WTC11 (cell line): Measurements from ENCODE around the gene RPS6KA2. TPM values are rescaled to one million over a fixed set of nuclear protein-coding genes. Genes with fewer than 3 reads are reported as not detected.

Experiments used
- ATAC-seq: fragments of 200-7000 bp; cut with Tn5 transposase; 2 replicates; pipeline ENCODE4 v1.10.0; 2021; ENCODE audit warnings: mild to moderate bottlenecking, moderate library complexity
- CTCF ChIA-PET: fragments of 300-600 bp; sonication (Branson Sonifier 250); formaldehyde crosslinking; loops from one replicate; lab custom pipeline; 2021; ENCODE audit warnings: antibody characterized with exemption; lab: Charles Lee
- POLR2A ChIA-PET: fragments of 350-600 bp; sonication (Branson Sonifier 250); formaldehyde crosslinking; loops from one replicate; lab custom pipeline; 2021; ENCODE audit warnings: antibody characterized with exemption; lab: Charles Lee
- DNase-seq: peaks from one replicate; pipeline ENCODE4 v3.0.0; 2021; ENCODE audit warnings: low spot score
- H3K27ac Mint-ChIP-seq: 2 replicates; pipeline ENCODE4 v1.8.0; 2021; ENCODE audit warnings: mixed read lengths
- H3K27me3 Mint-ChIP-seq: 2 replicates; pipeline ENCODE4 v1.8.0; 2021; ENCODE audit warnings: low read depth, mild to moderate bottlenecking, moderate library complexity, mixed read lengths
- H3K36me3 Mint-ChIP-seq: 2 replicates; pipeline ENCODE4 v1.8.0; 2021; ENCODE audit warnings: mixed read lengths
- H3K4me1 Mint-ChIP-seq: 2 replicates; pipeline ENCODE4 v1.8.0; 2022; ENCODE audit warnings: mixed read lengths
- H3K4me3 Mint-ChIP-seq: 2 replicates; pipeline ENCODE4 v1.8.0; 2021; ENCODE audit warnings: mild to moderate bottlenecking, moderate library complexity, mixed read lengths
- H3K9me3 Mint-ChIP-seq: 2 replicates; pipeline ENCODE4 v1.8.0; 2021; ENCODE audit warnings: mixed read lengths
- AFF4 ChIP-seq: sonication (generic); formaldehyde crosslinking; IDR thresholded peaks from 2 replicates; pipeline ENCODE4 v1.8.1; 2023; ENCODE audit warnings: mild to moderate bottlenecking, missing genetic modification reagents, borderline replicate concordance
- CBFB ChIP-seq: sonication (generic); formaldehyde crosslinking; IDR thresholded peaks from 2 replicates; pipeline ENCODE4 v1.8.1; 2022; ENCODE audit warnings: mild to moderate bottlenecking, low read depth, missing genetic modification reagents
- FOXK1 ChIP-seq: sonication (generic); formaldehyde crosslinking; IDR thresholded peaks from 2 replicates; pipeline ENCODE4 v1.8.0; 2022; ENCODE audit warnings: mild to moderate bottlenecking, moderate library complexity, missing genetic modification reagents
- GTF2I ChIP-seq: fragments of 250-450 bp; sonication (Bioruptor Pico); conservative IDR thresholded peaks from 2 replicates; pipeline ENCODE4 v1.4.0; 2021; ENCODE audit warnings: mild to moderate bottlenecking
- IRF2 ChIP-seq: sonication (generic); formaldehyde crosslinking; IDR thresholded peaks from 2 replicates; pipeline ENCODE4 v1.8.0; 2022; ENCODE audit warnings: low read depth, missing genetic modification reagents, borderline replicate concordance
- JAZF1 ChIP-seq: fragments of 250-450 bp; sonication (Bioruptor Pico); IDR thresholded peaks from 2 replicates; pipeline ENCODE4 v1.9.0; 2021; ENCODE audit warnings: moderate library complexity, mild to moderate bottlenecking, inconsistent platforms
- NFE2L1 ChIP-seq: sonication (generic); formaldehyde crosslinking; IDR thresholded peaks from 2 replicates; pipeline ENCODE4 v1.8.1; 2023; ENCODE audit warnings: missing genetic modification reagents
- SP1 ChIP-seq: sonication (generic); formaldehyde crosslinking; conservative IDR thresholded peaks from 2 replicates; pipeline ENCODE4 v1.8.1; 2022; ENCODE audit warnings: missing genetic modification reagents
- STAT6 ChIP-seq: sonication (generic); formaldehyde crosslinking; conservative IDR thresholded peaks from 2 replicates; pipeline ENCODE4 v1.8.1; 2023; ENCODE audit warnings: mild to moderate bottlenecking, low read depth, missing genetic modification reagents, moderate library complexity
- ZNF138 ChIP-seq: sonication (generic); formaldehyde crosslinking; conservative IDR thresholded peaks from 2 replicates; pipeline ENCODE4 v1.8.1; 2022; ENCODE audit warnings: mild to moderate bottlenecking, moderate library complexity, missing genetic modification reagents
- ZNF219 ChIP-seq: sonication (generic); formaldehyde crosslinking; IDR thresholded peaks from 2 replicates; pipeline ENCODE4 v1.8.0; 2023; ENCODE audit warnings: missing genetic modification reagents, mild to moderate bottlenecking, borderline replicate concordance
- ZNF263 ChIP-seq: sonication (generic); formaldehyde crosslinking; IDR thresholded peaks from 2 replicates; pipeline ENCODE4 v1.8.1; 2022; ENCODE audit warnings: low read depth, mild to moderate bottlenecking, moderate library complexity, missing genetic modification reagents
- total RNA-seq: library from RNA; stranded (reverse); gene quantifications from 3 replicates; pipeline ENCODE4 v1.2.3, GENCODE V29; 2021
- TF ChIP-seq, protein P1 (sequence below): sonication (generic); formaldehyde crosslinking; IDR thresholded peaks from 2 replicates; pipeline ENCODE4 v1.8.1; 2022; ENCODE audit warnings: low read depth, missing genetic modification reagents, borderline replicate concordance
- TF ChIP-seq, protein P2 (sequence below): sonication (generic); formaldehyde crosslinking; IDR thresholded peaks from 2 replicates; pipeline ENCODE4 v1.8.0; 2022; ENCODE audit warnings: mild to moderate bottlenecking, missing genetic modification reagents
- TF ChIP-seq, protein P3 (sequence below): sonication (generic); formaldehyde crosslinking; IDR thresholded peaks from 2 replicates; pipeline ENCODE4 v1.8.0; 2023; ENCODE audit warnings: missing genetic modification reagents, mild to moderate bottlenecking, borderline replicate concordance
- TF ChIP-seq, protein P4 (sequence below): sonication (generic); formaldehyde crosslinking; IDR thresholded peaks from 2 replicates; pipeline ENCODE4 v1.8.0; 2022; ENCODE audit warnings: missing genetic modification reagents
- TF ChIP-seq, protein P5 (sequence below): fragments of 250-450 bp; sonication (Bioruptor Pico); IDR thresholded peaks from 2 replicates; pipeline ENCODE4 v1.8.0; 2021; ENCODE audit warnings: mild to moderate bottlenecking

Gene RPS6KA2
- total RNA-seq, 1 experiment from 2014 or later = 24.2 TPM

DNA sequence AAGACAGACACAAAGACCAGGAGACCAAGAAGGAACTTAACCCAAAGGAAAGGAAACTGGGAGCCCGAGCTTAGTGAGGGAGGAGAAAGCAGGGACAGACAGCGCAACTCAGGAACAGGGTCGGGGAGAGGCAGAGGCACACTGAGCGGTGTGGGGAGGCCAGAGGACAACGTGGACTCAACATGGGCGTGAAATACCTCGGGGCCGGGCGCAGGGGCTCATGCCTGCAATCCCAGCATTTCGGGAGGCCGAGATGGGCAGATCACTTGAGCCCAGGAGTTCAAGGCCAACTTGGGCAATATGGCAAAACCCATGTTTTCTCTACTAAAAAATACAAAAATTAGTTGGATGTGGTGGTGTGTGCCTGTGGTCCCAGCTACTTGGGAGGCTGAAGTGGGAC, 5.7 kb upstream of the RPS6KA2 start (continued):
- TF ChIP-seq, protein P1, sequence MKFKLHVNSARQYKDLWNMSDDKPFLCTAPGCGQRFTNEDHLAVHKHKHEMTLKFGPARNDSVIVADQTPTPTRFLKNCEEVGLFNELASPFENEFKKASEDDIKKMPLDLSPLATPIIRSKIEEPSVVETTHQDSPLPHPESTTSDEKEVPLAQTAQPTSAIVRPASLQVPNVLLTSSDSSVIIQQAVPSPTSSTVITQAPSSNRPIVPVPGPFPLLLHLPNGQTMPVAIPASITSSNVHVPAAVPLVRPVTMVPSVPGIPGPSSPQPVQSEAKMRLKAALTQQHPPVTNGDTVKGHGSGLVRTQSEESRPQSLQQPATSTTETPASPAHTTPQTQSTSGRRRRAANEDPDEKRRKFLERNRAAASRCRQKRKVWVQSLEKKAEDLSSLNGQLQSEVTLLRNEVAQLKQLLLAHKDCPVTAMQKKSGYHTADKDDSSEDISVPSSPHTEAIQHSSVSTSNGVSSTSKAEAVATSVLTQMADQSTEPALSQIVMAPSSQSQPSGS (CRISPR knock-in tag) = no peak
- TF ChIP-seq NFE2L1 (CRISPR knock-in tag) (no peak), STAT6 (CRISPR knock-in tag) (no peak), FOXK1 (no peak)
- TF ChIP-seq, all 79 proteins: peak for 0

DNA sequence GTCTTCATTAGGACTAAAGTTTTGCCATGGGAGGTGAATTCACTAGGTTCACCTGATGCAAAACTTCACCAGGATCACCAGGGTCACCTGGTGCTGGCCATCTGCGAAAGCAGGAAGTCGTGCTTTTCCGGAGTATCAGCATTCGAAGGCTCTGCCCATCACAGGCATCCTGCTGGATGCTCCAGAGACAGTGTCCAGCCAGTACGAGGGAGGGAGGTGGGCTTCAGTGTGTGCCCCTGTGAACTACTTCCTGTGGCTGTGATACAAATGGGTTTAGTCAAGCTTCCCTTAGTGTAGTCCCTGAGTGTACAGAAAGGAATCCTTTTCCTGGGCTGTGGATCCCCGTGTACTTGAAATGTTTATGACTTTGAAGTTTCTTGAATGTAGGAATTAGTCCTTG, 3.4 kb upstream of the RPS6KA2 start:
- peaks cover 52% of the 10 kb centered on the region for H3K4me1 Mint-ChIP-seq
- no peaks in the 10 kb centered on the region for H3K36me3 Mint-ChIP-seq
- ChIA-PET CTCF (no interaction called here), POLR2A (no interaction called here)
- DNase-seq (no peak), ATAC-seq (no peak)
- H3K9me3 Mint-ChIP-seq = no peaks in the 10 kb centered on the region
- H3K27me3 Mint-ChIP-seq = peaks cover 36% of the 10 kb centered on the region
- H3K4me3 Mint-ChIP-seq = no peak overlapping the region
- no peak overlapping the region for H3K27ac Mint-ChIP-seq
- no peak for TF ChIP-seq ZNF219
- TF ChIP-seq, protein P2, sequence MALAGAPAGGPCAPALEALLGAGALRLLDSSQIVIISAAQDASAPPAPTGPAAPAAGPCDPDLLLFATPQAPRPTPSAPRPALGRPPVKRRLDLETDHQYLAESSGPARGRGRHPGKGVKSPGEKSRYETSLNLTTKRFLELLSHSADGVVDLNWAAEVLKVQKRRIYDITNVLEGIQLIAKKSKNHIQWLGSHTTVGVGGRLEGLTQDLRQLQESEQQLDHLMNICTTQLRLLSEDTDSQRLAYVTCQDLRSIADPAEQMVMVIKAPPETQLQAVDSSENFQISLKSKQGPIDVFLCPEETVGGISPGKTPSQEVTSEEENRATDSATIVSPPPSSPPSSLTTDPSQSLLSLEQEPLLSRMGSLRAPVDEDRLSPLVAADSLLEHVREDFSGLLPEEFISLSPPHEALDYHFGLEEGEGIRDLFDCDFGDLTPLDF (CRISPR knock-in tag) = no peak
- TF ChIP-seq GTF2I (CRISPR knock-in tag) = no peak
- TF ChIP-seq SP1 (CRISPR knock-in tag) = no peak
- TF ChIP-seq, protein P3, sequence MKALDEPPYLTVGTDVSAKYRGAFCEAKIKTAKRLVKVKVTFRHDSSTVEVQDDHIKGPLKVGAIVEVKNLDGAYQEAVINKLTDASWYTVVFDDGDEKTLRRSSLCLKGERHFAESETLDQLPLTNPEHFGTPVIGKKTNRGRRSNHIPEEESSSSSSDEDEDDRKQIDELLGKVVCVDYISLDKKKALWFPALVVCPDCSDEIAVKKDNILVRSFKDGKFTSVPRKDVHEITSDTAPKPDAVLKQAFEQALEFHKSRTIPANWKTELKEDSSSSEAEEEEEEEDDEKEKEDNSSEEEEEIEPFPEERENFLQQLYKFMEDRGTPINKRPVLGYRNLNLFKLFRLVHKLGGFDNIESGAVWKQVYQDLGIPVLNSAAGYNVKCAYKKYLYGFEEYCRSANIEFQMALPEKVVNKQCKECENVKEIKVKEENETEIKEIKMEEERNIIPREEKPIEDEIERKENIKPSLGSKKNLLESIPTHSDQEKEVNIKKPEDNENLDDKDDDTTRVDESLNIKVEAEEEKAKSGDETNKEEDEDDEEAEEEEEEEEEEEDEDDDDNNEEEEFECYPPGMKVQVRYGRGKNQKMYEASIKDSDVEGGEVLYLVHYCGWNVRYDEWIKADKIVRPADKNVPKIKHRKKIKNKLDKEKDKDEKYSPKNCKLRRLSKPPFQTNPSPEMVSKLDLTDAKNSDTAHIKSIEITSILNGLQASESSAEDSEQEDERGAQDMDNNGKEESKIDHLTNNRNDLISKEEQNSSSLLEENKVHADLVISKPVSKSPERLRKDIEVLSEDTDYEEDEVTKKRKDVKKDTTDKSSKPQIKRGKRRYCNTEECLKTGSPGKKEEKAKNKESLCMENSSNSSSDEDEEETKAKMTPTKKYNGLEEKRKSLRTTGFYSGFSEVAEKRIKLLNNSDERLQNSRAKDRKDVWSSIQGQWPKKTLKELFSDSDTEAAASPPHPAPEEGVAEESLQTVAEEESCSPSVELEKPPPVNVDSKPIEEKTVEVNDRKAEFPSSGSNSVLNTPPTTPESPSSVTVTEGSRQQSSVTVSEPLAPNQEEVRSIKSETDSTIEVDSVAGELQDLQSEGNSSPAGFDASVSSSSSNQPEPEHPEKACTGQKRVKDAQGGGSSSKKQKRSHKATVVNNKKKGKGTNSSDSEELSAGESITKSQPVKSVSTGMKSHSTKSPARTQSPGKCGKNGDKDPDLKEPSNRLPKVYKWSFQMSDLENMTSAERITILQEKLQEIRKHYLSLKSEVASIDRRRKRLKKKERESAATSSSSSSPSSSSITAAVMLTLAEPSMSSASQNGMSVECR = no peak
- no peak for TF ChIP-seq JAZF1 (CRISPR knock-in tag)
- TF ChIP-seq, protein P4, sequence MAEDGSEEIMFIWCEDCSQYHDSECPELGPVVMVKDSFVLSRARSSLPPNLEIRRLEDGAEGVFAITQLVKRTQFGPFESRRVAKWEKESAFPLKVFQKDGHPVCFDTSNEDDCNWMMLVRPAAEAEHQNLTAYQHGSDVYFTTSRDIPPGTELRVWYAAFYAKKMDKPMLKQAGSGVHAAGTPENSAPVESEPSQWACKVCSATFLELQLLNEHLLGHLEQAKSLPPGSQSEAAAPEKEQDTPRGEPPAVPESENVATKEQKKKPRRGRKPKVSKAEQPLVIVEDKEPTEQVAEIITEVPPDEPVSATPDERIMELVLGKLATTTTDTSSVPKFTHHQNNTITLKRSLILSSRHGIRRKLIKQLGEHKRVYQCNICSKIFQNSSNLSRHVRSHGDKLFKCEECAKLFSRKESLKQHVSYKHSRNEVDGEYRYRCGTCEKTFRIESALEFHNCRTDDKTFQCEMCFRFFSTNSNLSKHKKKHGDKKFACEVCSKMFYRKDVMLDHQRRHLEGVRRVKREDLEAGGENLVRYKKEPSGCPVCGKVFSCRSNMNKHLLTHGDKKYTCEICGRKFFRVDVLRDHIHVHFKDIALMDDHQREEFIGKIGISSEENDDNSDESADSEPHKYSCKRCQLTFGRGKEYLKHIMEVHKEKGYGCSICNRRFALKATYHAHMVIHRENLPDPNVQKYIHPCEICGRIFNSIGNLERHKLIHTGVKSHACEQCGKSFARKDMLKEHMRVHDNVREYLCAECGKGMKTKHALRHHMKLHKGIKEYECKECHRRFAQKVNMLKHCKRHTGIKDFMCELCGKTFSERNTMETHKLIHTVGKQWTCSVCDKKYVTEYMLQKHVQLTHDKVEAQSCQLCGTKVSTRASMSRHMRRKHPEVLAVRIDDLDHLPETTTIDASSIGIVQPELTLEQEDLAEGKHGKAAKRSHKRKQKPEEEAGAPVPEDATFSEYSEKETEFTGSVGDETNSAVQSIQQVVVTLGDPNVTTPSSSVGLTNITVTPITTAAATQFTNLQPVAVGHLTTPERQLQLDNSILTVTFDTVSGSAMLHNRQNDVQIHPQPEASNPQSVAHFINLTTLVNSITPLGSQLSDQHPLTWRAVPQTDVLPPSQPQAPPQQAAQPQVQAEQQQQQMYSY = no peak
- TF ChIP-seq IRF2 = no peak
- no peak for TF ChIP-seq CBFB (CRISPR knock-in tag)
- no peak for TF ChIP-seq ZNF263
- TF ChIP-seq, protein P5, sequence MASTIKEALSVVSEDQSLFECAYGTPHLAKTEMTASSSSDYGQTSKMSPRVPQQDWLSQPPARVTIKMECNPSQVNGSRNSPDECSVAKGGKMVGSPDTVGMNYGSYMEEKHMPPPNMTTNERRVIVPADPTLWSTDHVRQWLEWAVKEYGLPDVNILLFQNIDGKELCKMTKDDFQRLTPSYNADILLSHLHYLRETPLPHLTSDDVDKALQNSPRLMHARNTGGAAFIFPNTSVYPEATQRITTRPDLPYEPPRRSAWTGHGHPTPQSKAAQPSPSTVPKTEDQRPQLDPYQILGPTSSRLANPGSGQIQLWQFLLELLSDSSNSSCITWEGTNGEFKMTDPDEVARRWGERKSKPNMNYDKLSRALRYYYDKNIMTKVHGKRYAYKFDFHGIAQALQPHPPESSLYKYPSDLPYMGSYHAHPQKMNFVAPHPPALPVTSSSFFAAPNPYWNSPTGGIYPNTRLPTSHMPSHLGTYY (CRISPR knock-in tag) = no peak
- TF ChIP-seq ZNF138 (CRISPR knock-in tag) = no peak
- TF ChIP-seq AFF4 (CRISPR knock-in tag) = no peak
